ENCODE measurements around the gene TTC39B.

DNA sequence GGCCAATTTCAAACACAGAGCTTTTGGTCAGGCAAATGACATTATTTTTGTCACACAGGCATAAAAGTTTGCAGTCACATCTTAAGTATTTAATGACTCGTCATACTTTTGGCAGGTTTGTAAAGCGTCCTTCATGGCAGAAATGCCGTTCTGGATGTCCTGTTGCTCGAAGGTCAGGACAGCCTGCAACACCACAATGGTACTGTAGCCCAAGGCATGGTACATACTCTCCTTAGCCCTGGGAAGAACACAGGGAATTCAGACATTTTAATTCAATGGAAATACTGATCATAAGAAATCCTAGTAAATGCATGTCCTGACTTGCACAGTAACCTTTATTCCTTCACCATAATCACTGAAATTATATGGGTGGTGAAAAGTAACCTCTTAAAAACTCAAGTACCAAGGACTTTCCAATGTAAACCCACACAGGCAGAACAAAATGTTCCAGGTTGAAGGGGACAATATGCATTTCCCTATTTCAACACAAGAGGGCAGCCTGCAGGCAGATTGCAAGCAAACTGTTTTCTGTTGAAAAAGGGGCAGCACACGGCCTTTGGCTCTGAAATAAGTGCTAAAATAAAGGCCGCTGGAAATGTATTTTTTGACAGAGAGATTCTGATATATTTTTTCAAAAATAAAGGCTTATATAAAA lies 95.7 kb downstream of the TTC39B start:
- TF ChIP-seq CTCF (conservative IDR thresholded peaks at IDR 0.05; ENCODE audit: low read length) = peak; percentile 96
- no peak for TF ChIP-seq EZH2phosphoT487 (IDR thresholded peaks at IDR 0.05; ENCODE audit: borderline replicate concordance, low read depth, low read length)

All from OCI-LY7 (cell line).